ENCODE measurements around the gene DMRTC1B.
"Not testable (repeated sequence)": the region's sequence is repeated elsewhere in the genome, so short reads cannot be mapped to it uniquely, and the experiment has no call there.

DMRTC1B gene

DNA sequence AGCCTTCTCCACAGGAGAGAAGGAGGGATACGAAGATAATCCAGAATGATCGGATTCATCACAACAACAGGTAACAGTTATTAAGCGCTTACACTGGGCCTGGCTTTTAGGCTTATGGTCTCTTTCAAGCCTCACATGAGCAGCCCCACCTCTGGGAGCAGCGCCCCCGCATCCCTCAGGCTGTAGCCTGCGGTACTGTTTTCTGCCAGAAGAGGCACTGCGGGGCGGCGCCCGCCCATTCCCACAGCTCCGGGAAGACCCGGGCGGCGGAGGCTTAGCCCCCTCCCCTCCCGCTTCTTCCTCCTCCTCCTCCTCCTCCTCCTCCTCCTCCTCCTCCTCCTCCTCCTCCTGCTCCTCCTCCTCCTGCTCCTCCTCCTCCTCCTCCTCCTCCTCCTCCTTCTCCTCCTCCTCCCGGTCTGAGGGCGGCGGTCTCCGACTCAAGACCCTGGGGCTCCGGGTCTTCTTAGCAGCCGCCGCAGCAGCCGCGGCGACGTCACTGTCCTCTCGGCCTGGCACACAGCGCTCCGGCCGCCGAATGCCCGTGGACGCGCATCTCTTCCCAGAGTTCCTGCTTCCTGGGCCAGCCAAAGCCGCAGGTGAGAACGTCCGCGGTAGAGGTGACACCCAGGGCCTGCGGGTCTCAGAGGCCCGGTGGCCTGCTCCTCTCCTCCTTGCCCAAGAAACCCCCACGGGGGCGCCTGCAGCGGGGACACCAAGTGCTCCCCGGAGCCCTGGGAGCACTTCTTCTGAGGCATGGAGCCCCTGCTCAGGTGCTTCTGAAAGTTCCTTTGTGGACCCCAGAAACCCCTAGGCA is at the start of gene DMRTC1B:
DMRTC1B (plus strand) TSS at position 238 of the 814 bp plus-strand sequence. CDS start 68,246 bp downstream, outside the sequence.
- DNase-seq (ENCODE audit: low read depth); in situ Hi-C loops (cut with HindIII; ENCODE audit: low sequenced_read_pairs); H3K4me3 ChIP-seq (ENCODE audit: low read depth, low read length): not testable (repeated sequence)

GRCh38 chrX:72727846-72728245 is 48.8 kb upstream of the DMRTC1B start:
- no peak overlapping the region for H3K4me3 ChIP-seq (ENCODE audit: low read depth, low read length)
- no peak for DNase-seq (ENCODE audit: low read depth)
- TF ChIP-seq, protein P1, sequence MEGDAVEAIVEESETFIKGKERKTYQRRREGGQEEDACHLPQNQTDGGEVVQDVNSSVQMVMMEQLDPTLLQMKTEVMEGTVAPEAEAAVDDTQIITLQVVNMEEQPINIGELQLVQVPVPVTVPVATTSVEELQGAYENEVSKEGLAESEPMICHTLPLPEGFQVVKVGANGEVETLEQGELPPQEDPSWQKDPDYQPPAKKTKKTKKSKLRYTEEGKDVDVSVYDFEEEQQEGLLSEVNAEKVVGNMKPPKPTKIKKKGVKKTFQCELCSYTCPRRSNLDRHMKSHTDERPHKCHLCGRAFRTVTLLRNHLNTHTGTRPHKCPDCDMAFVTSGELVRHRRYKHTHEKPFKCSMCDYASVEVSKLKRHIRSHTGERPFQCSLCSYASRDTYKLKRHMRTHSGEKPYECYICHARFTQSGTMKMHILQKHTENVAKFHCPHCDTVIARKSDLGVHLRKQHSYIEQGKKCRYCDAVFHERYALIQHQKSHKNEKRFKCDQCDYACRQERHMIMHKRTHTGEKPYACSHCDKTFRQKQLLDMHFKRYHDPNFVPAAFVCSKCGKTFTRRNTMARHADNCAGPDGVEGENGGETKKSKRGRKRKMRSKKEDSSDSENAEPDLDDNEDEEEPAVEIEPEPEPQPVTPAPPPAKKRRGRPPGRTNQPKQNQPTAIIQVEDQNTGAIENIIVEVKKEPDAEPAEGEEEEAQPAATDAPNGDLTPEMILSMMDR (IDR thresholded peaks at IDR 0.05; ENCODE audit: low read depth, low read length, missing control alignments): no peak
- in situ Hi-C loops (cut with HindIII; ENCODE audit: low sequenced_read_pairs): no loop called here

GRCh38 chrX:72733636-72734035 is 43.1 kb upstream of the DMRTC1B start:
- DNase-seq (ENCODE audit: low read depth); H3K4me3 ChIP-seq (ENCODE audit: low read depth, low read length); in situ Hi-C loops (cut with HindIII; ENCODE audit: low sequenced_read_pairs): not testable (repeated sequence)

DNA sequence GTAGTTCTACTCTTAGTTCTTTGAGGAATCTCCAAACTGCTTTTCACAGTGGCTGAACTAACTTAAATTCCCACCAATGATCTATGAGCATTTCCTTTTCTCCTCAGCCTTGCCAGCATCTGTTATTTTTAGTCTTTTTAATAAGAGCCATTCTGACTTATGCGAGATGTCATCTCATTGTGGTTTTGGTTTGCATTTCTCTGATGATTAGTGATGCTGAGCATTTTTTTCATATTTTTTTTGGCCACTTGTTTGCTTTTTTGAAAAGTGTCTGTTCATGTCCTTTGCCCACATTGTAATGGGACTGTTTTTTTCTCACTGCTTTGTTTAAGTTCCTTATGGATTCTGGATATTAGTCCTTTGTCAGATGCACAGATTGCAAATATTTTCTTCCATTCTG is 41.1 kb upstream of the DMRTC1B start:
- TF ChIP-seq, protein P1 (IDR thresholded peaks at IDR 0.05; ENCODE audit: low read depth, low read length, missing control alignments): no peak
- in situ Hi-C loops (cut with HindIII; ENCODE audit: low sequenced_read_pairs): no loop called here
- no peak overlapping the region for H3K4me3 ChIP-seq (ENCODE audit: low read depth, low read length)
- DNase-seq (ENCODE audit: low read depth): no peak

- H3K4me3 ChIP-seq (ENCODE audit: low read depth, low read length); in situ Hi-C loops (cut with HindIII; ENCODE audit: low sequenced_read_pairs); DNase-seq (ENCODE audit: low read depth): not testable (repeated sequence)
These were observed 31.1 kb upstream of the DMRTC1B start for GRCh38 chrX:72745546-72745945.

GRCh38 chrX:72748545-72748944 is 28.1 kb upstream of the DMRTC1B start:
- in situ Hi-C loops (cut with HindIII; ENCODE audit: low sequenced_read_pairs); H3K4me3 ChIP-seq (ENCODE audit: low read depth, low read length); DNase-seq (ENCODE audit: low read depth): not testable (repeated sequence)

GRCh38 chrX:72760454-72760853 is 16.2 kb upstream of the DMRTC1B start:
- H3K4me3 ChIP-seq (ENCODE audit: low read depth, low read length); DNase-seq (ENCODE audit: low read depth); in situ Hi-C loops (cut with HindIII; ENCODE audit: low sequenced_read_pairs): not testable (repeated sequence)

GRCh38 chrX:72777467-72777790 is 739 bp downstream of the DMRTC1B start:
- DNase-seq (ENCODE audit: low read depth); H3K4me3 ChIP-seq (ENCODE audit: low read depth, low read length); in situ Hi-C loops (cut with HindIII; ENCODE audit: low sequenced_read_pairs): not testable (repeated sequence)

DNA sequence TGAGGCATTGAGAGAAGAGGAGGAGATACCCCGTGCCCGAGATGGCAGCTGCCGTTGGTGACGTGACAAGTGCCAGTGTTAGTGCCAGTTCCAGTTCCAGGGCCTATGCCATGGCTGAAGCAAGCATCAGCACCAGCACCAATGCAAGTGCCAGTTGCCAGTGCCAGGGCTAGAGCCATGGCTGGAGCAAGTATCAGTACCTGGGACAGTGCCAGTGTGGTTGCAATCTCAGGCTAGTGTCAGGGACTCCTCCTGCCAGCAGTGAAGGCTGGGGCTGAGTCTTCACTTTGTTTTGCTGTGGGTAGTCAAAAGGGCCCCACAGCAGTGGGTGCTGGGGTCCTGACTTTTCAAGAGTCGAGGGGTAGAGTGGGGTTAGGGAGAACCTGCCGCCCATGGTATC is 1.5 kb downstream of the DMRTC1B start:
- H3K4me3 ChIP-seq (ENCODE audit: low read depth, low read length); DNase-seq (ENCODE audit: low read depth); in situ Hi-C loops (cut with HindIII; ENCODE audit: low sequenced_read_pairs): not testable (repeated sequence)

DNA sequence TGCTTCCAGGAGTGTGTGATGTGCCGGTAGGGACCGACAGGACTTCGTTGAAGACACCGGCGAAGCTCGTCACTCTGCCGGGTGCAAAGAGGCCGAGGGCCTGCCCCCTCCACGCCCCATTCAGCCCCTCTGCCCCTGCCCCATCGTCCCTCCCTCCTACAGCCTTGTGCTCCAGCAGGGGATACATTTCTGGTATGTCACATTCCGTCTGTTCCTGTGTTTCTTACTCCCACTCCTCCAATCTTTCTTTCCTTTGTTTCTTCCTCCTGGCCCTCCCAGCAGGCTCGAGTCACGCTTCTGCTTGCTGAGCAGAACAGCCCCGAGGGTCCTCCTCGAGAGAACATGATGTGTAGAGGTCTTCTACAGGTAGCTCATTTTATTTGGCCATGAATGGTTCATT is 5.9 kb downstream of the DMRTC1B start, which contains the start of gene FAM236B:
FAM236B (minus strand) TSS at position 101 of the 400 bp plus-strand sequence; CDS start at position 1, 100 bp downstream.
- H3K4me3 ChIP-seq (ENCODE audit: low read depth, low read length); in situ Hi-C loops (cut with HindIII; ENCODE audit: low sequenced_read_pairs); DNase-seq (ENCODE audit: low read depth): not testable (repeated sequence)

GRCh38 chrX:72783365-72783936 is 6.8 kb downstream of the DMRTC1B start:
- in situ Hi-C loops (cut with HindIII; ENCODE audit: low sequenced_read_pairs); DNase-seq (ENCODE audit: low read depth); H3K4me3 ChIP-seq (ENCODE audit: low read depth, low read length): not testable (repeated sequence)

DNA sequence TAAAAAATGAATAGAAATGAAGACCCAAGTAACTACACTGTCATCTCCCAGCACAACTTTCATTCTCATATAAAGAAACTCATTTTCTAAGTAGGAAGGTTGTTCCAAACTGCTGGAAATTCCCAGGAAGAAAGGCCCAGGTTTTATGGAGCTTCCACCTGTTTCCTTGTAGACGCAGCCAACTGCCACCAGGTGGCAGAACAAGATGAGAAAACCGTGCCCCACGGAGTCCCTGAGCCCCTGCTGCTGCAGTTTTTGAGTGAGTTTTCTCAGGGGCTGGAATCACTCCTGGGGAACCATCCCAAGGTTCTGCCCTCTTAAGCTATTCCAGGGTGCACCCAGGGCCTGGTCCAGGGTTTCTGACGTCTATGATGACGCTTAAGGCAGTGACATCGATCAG is 7.3 kb downstream of the DMRTC1B start:
- H3K4me3 ChIP-seq (ENCODE audit: low read depth, low read length); in situ Hi-C loops (cut with HindIII; ENCODE audit: low sequenced_read_pairs); DNase-seq (ENCODE audit: low read depth): not testable (repeated sequence)

DNA sequence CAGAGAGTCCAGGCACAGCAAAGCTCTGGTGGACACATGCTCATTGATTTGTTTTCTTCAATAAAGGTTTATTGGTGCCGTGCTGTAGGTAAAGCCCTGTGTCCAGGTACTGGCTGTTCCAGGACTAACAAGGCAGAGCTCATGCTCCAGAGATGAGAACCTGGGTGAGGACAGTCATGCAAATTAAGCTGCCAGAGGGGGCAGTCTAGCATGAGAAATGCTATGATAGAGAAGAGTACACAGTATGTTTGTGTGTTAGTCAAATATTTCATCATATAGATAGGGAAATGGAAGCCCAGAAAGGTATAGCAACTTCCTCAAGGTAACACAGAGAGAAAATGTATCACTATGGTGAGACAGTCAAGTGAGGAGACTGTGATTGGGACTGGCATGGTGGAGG is 11.5 kb downstream of the DMRTC1B start:
- in situ Hi-C loops (cut with HindIII; ENCODE audit: low sequenced_read_pairs); H3K4me3 ChIP-seq (ENCODE audit: low read depth, low read length); DNase-seq (ENCODE audit: low read depth): not testable (repeated sequence)

- H3K4me3 ChIP-seq (ENCODE audit: low read depth, low read length); DNase-seq (ENCODE audit: low read depth); in situ Hi-C loops (cut with HindIII; ENCODE audit: low sequenced_read_pairs): not testable (repeated sequence)
These were observed 13.7 kb downstream of the DMRTC1B start for GRCh38 chrX:72790390-72790789.

DNA sequence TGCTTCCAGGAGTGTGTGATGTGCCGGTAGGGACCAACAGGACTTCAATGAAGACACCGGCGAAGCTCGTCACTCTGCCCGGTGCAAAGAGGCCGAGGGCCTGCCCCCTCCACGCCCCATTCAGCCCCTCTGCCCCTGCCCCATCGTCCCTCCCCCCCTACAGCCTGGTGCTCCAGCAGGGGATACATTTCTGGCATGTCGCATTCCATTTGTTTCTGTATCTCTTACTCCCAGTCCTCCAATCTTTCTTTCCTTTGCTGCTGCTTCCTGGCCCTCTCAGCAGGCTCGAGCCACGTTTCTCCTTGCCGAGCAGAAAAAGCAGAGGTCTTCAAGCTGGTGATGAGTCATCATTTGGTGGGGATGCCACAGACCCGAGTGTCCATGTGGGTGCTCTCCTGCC is 31.4 kb downstream of the DMRTC1B start, which contains the start of gene FAM236D:
FAM236D (minus strand) TSS at position 101 of the 400 bp plus-strand sequence; CDS start at position 1, 100 bp downstream.
- H3K4me3 ChIP-seq (ENCODE audit: low read depth, low read length); DNase-seq (ENCODE audit: low read depth); in situ Hi-C loops (cut with HindIII; ENCODE audit: low sequenced_read_pairs): not testable (repeated sequence)

All from astrocyte of the cerebellum (primary cell).